Neural cell (in vitro differentiated cells): ENCODE results near the gene SUN5. TPM values are rescaled to one million over a fixed set of nuclear protein-coding genes. Genes with fewer than 3 reads are reported as not detected.

Source experiments
- H2AFZ ChIP-seq: fragments of 200-600, 300-800 bp; sonication (generic), shearing (Covaris generic); 2 replicates; pipeline ENCODE4 v1.6.0; 2014; ENCODE audit warnings: low read depth, mild to moderate bottlenecking, antibody characterized with exemption, low read length, moderate library complexity
- H3F3A ChIP-seq: fragments of 200-600 bp; shearing (Covaris generic); 2 replicates; pipeline ENCODE4 v1.6.1; 2016; ENCODE audit warnings: mild to moderate bottlenecking, moderate library complexity, mixed read lengths, antibody characterized with exemption, low read length; ENCODE audit not compliant: insufficient read depth, poor library complexity, severe bottlenecking
- H3K27ac ChIP-seq: fragments of 200-600, 300-800 bp; sonication (generic), shearing (Covaris generic); 2 replicates; pipeline ENCODE4 v1.5.1; 2014; ENCODE audit warnings: mild to moderate bottlenecking, low read length, moderate library complexity
- H3K27me3 ChIP-seq: fragments of 300-800, 200-600 bp; sonication (generic), shearing (Covaris generic); 2 replicates; pipeline ENCODE4 v1.6.0; 2014; ENCODE audit warnings: mild to moderate bottlenecking, low read depth, low read length, moderate library complexity; ENCODE audit not compliant: insufficient read depth
- H3K36me3 ChIP-seq: fragments of 300-800, 200-600 bp; sonication (generic), shearing (Covaris generic); 2 replicates; pipeline ENCODE4 v1.5.1; 2014; ENCODE audit warnings: mild to moderate bottlenecking, antibody characterized with exemption, low read length, moderate library complexity; ENCODE audit not compliant: insufficient read depth
- H3K4me2 ChIP-seq: fragments of 300-800, 200-600 bp; sonication (generic), shearing (Covaris generic); 2 replicates; pipeline ENCODE4 v1.6.0; 2014; ENCODE audit warnings: mild to moderate bottlenecking, low read length
- H3K4me3 ChIP-seq: fragments of 300-800, 200-600 bp; sonication (generic), shearing (Covaris generic); 2 replicates; pipeline ENCODE4 v1.5.1; 2014; ENCODE audit warnings: mild to moderate bottlenecking, low read length, moderate library complexity
- H3K79me2 ChIP-seq: fragments of 200-600 bp; shearing (Covaris generic); replicated peaks from 2 replicates; pipeline ENCODE4 v1.6.0; 2014; ENCODE audit warnings: mild to moderate bottlenecking, low read length, moderate library complexity; ENCODE audit not compliant: insufficient read depth
- H3K9ac ChIP-seq: fragments of 300-800, 200-600 bp; sonication (generic), shearing (Covaris generic); 2 replicates; pipeline ENCODE4 v1.6.1; 2016; ENCODE audit warnings: mild to moderate bottlenecking, low read length, mixed read lengths
- H3K9me2 ChIP-seq: fragments of 200-600 bp; shearing (Covaris generic); 2 replicates; pipeline ENCODE4 v1.6.1; 2016; ENCODE audit warnings: mild to moderate bottlenecking, low read length, mixed read lengths; ENCODE audit not compliant: insufficient read depth
- H3K9me3 ChIP-seq: fragments of 200-600, 300-800 bp; sonication (generic), shearing (Covaris generic); 2 replicates; pipeline ENCODE4 v1.6.1; 2016; ENCODE audit warnings: mild to moderate bottlenecking, mixed run types, low read length, moderate library complexity, mixed read lengths
- H4K20me1 ChIP-seq: fragments of 200-600 bp; shearing (Covaris generic); 2 replicates; pipeline ENCODE4 v1.6.1; 2016; ENCODE audit warnings: mild to moderate bottlenecking, mixed run types; ENCODE audit not compliant: insufficient read depth
- EP300 ChIP-seq: fragments of 450-650 bp; conservative IDR thresholded peaks from 2 replicates; pipeline ENCODE4 v1.6.1; 2014; ENCODE audit warnings: antibody characterized with exemption, mild to moderate bottlenecking, moderate library complexity; ENCODE audit not compliant: poor library complexity, severe bottlenecking
- EZH2 ChIP-seq: fragments of 200-600, 300-800 bp; shearing (Covaris generic), sonication (generic); IDR thresholded peaks from 2 replicates; pipeline ENCODE4 v1.6.1; 2014; ENCODE audit warnings: antibody characterized with exemption, low read length, borderline replicate concordance, mild to moderate bottlenecking; ENCODE audit not compliant: insufficient read depth, poor library complexity, severe bottlenecking
- MXI1 ChIP-seq: fragments of 450-650 bp; conservative IDR thresholded peaks from 2 replicates; pipeline ENCODE4 v1.6.1; 2014; ENCODE audit warnings: antibody characterized with exemption, mild to moderate bottlenecking; ENCODE audit not compliant: poor library complexity, severe bottlenecking
- POLR2AphosphoS5 ChIP-seq: IDR thresholded peaks from 2 replicates; pipeline ENCODE4 v1.6.1; 2012
- RAD21 ChIP-seq: fragments of 450-650 bp; conservative IDR thresholded peaks from 2 replicates; pipeline ENCODE4 v1.6.1; 2014; ENCODE audit warnings: antibody characterized with exemption, mild to moderate bottlenecking, moderate library complexity
- SMC3 ChIP-seq: fragments of 450-650 bp; conservative IDR thresholded peaks from 2 replicates; pipeline ENCODE4 v1.6.1; 2014; ENCODE audit warnings: antibody characterized with exemption, mild to moderate bottlenecking, moderate library complexity; ENCODE audit not compliant: poor library complexity
- TAF1 ChIP-seq: IDR thresholded peaks from 2 replicates; pipeline ENCODE4 v1.6.1; 2012; ENCODE audit warnings: low read depth
- polyA plus RNA-seq: library from polyadenylated mRNA; depleted of rRNA; stranded (reverse); fragments of >200 nt; gene quantifications from 2 replicates; pipeline ENCODE4 v1.2.3, GENCODE V29; 2014
- TF ChIP-seq, protein P1 (sequence below): IDR thresholded peaks from 2 replicates; pipeline ENCODE4 v1.6.1; 2012; ENCODE audit warnings: borderline replicate concordance
- TF ChIP-seq, protein P2 (sequence below): fragments of 450-650 bp; IDR thresholded peaks from 2 replicates; pipeline ENCODE4 v1.5.1; 2014; ENCODE audit warnings: antibody characterized with exemption, mild to moderate bottlenecking, moderate library complexity; ENCODE audit not compliant: poor library complexity, severe bottlenecking

The SUN5 gene
- polyA plus RNA-seq, 1 donor from 2014 or later, result not detected

DNA sequence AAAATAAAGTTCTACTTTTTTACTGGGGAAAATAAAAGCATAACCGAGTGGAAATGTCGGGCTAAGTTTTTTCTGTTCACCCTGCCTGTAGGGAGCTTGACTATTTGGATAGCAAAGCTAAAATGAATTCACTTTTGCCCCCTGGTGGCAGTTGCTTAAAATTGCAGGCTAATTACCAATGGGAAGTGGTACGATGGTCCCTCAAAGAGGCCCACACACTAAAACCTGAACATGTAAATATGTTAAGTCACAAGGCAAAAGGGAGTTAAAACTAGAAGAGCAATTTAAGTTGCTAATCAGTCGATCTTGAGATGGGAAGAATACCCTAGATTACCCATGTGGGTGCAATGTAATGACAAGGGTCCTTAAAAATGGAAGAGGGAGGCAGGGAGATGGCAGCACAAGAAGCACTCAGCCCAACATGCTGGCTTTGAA lies 916 bp upstream of the SUN5 start:
- no peak overlapping the region for H2AFZ ChIP-seq
- TF ChIP-seq, protein P1, sequence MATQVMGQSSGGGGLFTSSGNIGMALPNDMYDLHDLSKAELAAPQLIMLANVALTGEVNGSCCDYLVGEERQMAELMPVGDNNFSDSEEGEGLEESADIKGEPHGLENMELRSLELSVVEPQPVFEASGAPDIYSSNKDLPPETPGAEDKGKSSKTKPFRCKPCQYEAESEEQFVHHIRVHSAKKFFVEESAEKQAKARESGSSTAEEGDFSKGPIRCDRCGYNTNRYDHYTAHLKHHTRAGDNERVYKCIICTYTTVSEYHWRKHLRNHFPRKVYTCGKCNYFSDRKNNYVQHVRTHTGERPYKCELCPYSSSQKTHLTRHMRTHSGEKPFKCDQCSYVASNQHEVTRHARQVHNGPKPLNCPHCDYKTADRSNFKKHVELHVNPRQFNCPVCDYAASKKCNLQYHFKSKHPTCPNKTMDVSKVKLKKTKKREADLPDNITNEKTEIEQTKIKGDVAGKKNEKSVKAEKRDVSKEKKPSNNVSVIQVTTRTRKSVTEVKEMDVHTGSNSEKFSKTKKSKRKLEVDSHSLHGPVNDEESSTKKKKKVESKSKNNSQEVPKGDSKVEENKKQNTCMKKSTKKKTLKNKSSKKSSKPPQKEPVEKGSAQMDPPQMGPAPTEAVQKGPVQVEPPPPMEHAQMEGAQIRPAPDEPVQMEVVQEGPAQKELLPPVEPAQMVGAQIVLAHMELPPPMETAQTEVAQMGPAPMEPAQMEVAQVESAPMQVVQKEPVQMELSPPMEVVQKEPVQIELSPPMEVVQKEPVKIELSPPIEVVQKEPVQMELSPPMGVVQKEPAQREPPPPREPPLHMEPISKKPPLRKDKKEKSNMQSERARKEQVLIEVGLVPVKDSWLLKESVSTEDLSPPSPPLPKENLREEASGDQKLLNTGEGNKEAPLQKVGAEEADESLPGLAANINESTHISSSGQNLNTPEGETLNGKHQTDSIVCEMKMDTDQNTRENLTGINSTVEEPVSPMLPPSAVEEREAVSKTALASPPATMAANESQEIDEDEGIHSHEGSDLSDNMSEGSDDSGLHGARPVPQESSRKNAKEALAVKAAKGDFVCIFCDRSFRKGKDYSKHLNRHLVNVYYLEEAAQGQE, result no peak
- TF ChIP-seq POLR2AphosphoS5 (no peak), RAD21 (no peak), MXI1 (no peak), SMC3 (no peak), EP300 (no peak), EZH2 (no peak), TAF1 (no peak)
- TF ChIP-seq, protein P2, sequence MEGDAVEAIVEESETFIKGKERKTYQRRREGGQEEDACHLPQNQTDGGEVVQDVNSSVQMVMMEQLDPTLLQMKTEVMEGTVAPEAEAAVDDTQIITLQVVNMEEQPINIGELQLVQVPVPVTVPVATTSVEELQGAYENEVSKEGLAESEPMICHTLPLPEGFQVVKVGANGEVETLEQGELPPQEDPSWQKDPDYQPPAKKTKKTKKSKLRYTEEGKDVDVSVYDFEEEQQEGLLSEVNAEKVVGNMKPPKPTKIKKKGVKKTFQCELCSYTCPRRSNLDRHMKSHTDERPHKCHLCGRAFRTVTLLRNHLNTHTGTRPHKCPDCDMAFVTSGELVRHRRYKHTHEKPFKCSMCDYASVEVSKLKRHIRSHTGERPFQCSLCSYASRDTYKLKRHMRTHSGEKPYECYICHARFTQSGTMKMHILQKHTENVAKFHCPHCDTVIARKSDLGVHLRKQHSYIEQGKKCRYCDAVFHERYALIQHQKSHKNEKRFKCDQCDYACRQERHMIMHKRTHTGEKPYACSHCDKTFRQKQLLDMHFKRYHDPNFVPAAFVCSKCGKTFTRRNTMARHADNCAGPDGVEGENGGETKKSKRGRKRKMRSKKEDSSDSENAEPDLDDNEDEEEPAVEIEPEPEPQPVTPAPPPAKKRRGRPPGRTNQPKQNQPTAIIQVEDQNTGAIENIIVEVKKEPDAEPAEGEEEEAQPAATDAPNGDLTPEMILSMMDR, result no peak
- H3K9ac ChIP-seq, result no peak overlapping the region
- no peak overlapping the region for H3K4me3 ChIP-seq
- H3K36me3 ChIP-seq, result no peaks in the 10 kb centered on the region
- H3K79me2 ChIP-seq, result no peaks in the 10 kb centered on the region
- no peaks in the 10 kb centered on the region for H4K20me1 ChIP-seq
- H3K9me2 ChIP-seq, result no peaks in the 10 kb centered on the region
- no peak overlapping the region for H3K27ac ChIP-seq
- H3F3A ChIP-seq, result no peaks in the 10 kb centered on the region
- no peak overlapping the region for H3K4me2 ChIP-seq
- H3K27me3 ChIP-seq, result no peaks in the 10 kb centered on the region
- peaks cover 3% of the 10 kb centered on the region for H3K9me3 ChIP-seq

DNA sequence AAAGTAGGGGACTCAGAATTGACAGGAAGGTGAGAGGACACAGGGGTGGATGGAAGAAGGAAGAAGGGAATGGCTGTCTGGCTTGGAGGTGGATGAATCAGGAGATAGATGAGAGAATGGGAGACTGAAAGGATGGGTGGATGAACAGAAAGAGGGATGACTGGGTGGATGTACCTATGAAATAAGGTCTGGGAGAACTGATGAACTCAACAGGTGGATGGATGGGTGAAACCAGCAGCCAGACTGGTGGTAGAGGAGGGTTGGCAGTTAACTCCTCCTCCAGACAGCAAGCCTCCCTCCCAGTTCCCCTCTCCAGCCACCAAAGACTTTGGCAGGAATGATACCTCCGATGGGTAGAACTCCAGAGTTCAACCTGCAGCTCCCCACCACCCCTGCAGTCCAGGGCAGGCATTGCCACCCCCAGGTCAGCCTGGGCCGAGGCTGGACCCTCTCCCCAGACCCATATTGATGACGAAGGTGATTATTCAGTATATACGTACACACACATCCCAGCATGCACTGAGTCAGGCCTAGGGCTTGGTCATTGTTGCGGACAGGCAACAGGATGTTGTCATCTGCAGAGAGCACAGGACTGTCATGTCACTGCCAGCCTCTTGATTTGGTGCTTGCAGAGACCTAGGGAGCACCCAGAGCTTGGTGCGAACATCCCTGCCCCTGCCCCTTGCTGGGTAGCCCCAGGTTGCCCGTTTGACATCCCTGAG lies 2.0 kb downstream of the SUN5 start:
- Histone ChIP-seq H3K9ac (no peak overlapping the region), H3F3A (no peaks in the 10 kb centered on the region), H3K36me3 (no peaks in the 10 kb centered on the region), H4K20me1 (no peaks in the 10 kb centered on the region), H3K4me3 (no peak overlapping the region), H3K27ac (no peak overlapping the region), H3K9me3 (peaks cover 3% of the 10 kb centered on the region), H3K27me3 (no peaks in the 10 kb centered on the region), H3K4me2 (no peak overlapping the region), H3K9me2 (no peaks in the 10 kb centered on the region), H3K79me2 (no peaks in the 10 kb centered on the region), H2AFZ (no peak overlapping the region)
- TF ChIP-seq TAF1 (no peak), EZH2 (no peak), EP300 (no peak), MXI1 (no peak), POLR2AphosphoS5 (no peak), SMC3 (no peak), RAD21 (no peak)
- TF ChIP-seq, protein P1, result no peak
- TF ChIP-seq, protein P2, result no peak
